GM21529 (cell line): ENCODE measurements around the gene TSPAN18.

Experiments
- ATAC-seq: cut with Tn5 transposase; IDR thresholded peaks from one replicate; pipeline ENCODE4 v1.9.1; 2021; ENCODE audit not compliant: unreplicated experiment

The TSPAN18 gene

DNA sequence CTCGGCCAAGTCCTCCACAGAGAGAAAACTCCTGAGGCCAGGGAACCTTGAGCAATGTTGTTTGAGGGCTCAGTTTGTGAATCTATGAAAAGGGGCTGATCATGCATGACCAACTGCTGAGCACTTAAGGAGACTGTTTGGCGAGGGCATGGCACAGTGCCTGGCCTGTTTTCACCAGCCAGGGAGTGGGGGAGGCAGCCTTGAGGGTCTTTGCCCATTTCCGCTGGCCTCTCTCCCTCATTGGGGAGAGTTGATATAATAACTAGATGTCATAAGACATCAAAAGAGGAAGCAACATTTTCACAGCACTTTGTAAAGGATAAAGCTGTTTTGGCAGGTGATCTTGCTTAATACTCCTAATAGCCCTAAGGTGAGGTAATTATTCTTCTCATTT, 113.3 kb downstream of the TSPAN18 start:
- ATAC-seq, result no peak

DNA sequence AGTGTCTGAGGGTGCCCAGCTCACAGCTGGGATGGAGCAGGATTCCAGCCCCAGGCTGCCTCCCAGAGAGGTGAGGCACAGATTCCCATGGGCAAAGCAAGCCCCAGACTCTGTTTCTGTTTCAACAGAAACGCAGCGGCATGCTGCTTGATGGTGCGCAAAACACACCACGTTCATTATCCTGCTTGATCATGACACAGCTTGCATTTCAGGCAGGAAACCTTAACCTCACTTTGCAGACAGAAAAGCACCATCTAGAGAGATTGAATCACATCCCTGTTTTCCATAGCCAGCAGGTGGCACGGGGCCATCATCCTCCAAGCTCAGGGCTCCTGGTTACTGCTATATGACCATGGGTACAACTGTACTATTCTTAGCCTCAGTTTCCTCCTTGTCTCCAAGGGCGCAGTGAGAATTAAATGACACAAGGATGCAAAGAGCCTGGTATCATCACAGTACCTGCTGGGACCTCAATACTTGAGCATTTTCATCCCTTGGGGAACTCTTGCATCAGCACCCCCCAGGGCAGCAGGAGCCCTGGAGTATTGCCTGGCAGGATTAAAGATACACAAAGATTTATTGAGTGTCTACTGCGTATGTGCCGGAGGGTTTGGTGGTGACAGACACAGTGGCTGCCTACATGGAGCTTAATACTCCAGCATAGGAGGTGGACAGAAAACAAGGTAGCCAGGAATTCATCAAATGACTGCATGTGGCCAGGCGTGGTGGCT, 113.9 kb downstream of the TSPAN18 start:
- ATAC-seq, result no peak

DNA sequence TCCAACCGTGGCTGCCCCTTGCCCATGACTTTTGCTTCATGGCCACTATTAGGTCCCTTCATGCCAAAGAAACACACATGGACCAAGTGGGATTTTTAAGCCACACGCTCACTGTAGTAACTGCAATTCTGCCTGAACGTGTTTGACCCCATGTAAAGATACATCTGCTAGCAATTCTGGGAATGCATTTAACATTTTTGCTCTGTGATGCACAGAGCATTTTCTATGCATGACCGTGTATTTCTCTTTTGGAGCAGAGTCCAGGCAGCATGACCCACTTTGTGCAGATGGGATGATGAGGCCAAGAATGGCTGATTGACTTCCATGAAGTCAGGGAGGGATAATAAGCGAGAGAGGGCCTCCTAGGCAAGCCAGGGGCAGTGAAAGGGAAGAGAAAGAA, 115.5 kb downstream of the TSPAN18 start:
- no peak for ATAC-seq

DNA sequence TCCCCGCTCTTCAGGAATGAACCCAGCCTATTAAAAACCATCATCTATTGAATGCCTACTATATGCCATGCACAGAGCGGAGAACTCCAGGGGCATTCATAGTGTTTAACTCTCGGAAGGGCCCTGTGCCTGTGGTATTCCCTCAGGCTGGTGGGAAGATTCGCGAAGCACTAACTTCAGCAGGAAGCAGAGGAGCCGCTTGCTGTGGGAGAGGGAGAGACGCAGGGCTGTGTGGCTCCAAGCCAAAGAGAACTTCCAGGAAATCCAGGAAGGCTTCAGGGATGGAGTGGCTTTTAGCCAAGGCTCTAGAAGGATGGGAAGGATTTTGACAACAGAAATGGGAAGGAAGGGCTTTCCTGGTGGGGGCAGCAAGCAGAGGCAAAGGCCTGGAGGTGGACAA, 120.1 kb downstream of the TSPAN18 start:
- no peak for ATAC-seq

DNA sequence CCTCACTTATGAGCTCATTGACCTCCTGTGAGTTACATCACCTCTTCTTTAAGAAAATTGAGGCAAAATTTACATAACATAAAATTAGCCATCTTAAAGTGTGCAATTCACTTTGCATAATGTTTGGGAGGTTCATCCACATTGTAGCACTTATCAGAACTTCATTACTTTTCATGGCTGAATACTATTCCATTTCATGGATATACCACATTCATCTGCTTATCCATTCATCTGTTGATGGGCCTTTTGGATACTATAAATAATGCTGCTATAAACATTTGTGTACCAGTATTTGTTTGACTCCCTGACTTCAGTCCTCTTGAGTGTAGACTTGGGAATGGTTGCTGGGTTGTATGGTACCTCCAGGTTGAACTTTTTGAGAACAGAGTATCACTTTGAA, 120.6 kb downstream of the TSPAN18 start:
- no peak for ATAC-seq

DNA sequence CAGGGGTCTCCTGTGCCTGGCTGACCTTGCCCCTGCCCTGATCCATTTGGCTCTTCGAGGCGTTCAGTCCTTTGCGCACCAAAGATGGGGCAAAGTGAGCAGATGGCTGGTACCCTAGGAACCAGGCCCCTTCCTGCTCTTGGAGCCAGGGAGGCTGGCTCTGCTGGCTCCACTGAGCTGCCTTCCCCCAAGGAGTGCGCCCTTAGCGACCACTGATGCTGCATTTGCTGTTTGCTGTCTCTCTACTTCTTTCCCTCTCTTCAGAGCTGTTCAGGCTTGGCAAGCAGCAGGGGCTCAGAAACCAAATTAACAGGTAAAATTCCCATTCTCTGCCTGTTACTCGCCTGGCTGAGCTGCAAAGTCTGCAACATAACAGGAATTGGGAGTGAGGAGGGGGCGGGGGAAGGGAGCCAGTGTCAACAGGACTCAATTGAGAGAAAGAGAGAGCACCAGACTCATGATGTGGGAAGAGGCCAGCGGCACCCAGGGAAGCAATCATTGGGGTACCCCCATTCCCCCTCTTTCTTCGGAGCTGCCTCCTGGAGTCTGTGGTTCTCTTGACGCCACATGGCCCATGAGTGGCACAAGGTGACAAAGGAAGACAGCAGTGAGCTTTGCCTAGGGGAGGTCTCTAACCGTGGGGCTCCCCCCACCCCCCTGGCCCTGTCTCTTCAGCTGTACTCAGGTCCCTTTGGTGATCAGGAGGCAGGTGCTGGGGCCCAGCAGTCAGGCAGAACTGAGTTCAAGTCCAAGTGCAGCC, 121.6 kb downstream of the TSPAN18 start:
- ATAC-seq, result no peak

DNA sequence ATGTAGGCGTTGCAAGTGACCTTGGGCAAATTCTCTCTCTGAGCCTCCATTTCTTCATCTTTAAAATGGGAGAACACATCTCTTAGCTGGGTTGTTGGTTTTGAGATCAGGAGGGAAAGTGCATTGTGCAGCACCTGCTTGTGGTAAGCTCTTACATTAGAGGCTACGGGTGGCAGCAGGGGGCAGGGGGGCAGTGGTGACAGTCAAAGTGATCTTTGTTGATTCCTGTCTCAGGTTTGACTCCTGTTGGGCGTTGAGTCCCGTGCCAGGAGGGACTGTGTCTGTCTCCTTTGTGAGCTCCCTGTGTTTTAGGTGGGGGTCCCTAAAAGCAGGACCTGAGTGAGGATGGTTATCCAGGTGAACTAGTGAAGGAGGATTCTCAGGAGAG, 122.2 kb downstream of the TSPAN18 start:
- ATAC-seq, result no peak

DNA sequence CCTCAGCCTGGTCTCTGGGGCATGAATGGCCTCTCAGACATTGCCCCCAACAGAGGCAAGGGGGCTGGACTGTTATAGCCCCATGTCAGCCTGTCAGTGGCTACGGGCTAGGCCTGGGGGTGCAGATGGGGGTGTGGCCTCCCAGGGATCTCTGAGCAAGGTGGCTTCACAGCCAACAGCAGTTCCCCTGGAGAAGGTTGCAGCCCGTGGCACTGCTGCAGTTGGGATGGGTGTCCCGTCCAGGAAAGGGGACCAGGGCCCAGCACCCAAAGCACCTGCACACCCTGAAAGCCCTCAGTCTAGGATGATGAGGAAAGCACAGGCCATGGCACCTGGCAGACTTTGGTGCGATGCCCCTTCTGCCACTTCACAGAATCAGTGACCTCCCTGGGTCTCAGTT, 122.7 kb downstream of the TSPAN18 start:
- ATAC-seq, result no peak

DNA sequence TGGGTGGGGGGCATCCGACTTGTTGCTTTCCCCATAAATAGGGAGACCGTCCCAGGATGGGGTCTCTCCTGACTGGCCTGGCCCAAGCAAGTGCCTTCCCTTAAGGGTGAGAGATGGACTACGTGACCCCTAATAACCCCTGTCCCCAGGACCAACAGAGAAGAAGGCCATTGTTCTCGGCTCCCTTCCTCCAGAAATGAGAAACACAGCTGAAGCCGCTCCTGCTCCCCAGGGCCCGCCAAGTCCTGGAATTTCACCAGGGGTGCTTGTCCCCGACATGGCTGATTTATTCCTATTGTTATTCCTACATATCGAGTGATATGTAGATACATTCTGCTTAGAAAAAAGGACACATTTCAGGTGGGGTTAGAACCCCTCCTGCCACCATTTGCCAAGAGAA, 123.2 kb downstream of the TSPAN18 start:
- ATAC-seq, result no peak

DNA sequence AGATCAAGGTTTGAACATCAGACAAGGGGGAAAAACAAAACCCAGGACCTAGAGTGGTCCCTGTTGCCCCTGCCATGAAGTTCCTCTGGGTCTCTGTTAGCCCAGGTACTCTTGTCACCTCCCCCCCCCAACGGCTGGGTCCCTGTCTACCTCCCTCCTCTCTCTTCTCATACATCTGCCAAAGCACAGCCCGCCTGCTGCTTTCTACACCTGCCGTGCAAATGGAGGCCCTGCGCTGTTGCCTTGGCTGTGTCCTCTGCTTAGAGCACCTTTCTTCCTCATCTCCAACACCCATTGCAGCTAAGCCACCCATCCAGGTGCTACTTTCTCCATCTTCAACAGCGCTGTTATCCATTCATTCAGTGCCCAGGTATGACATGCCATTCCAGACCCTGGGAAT, 124.7 kb downstream of the TSPAN18 start:
- ATAC-seq, result no peak

DNA sequence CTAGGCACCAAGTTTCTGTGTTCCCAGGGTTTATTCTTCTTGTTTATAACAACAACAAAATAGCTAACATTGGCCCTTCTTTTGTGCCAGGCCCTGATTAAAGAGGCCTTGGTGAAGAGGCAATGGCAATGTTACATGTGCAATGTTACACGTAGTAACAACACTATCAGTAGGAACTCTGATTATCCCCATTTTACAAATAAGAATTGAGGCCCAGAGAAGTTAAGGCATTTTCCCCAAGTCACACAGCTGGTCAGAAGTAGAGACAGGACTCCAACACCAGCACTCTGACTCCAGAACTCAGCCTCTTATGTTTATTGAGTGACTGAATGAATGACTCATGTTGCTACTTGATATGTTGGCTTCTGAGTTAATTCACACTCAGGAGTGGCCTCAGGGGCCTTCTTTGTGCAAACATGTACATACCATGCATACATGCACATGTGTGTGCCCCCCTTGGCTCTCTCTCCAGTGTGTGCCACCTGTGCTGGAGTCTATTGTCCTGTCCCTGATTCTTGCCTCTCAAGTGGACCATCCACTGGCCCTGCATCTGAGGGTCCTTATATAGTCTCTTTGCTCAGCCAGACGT, 125.5 kb downstream of the TSPAN18 start:
- no peak for ATAC-seq

DNA sequence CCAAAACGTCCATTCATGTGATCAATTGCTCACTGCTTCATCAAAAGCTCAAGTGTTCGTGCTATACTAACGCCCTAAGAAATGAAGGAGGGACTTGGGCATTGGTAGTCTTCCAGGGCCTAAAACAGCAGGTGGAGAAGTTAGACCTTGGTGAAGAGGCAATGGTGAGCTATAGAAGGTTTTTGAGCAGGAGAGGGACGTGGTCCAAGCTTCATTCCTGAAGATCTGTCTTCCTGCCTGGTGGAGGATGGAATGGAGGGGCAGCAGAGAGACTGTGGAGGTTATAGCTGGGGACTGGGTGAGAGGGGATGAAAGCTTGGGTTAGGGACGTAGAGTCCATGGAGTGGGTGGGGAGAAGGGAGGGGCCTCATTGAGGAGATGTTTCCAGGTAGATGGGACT, 126.2 kb downstream of the TSPAN18 start:
- no peak for ATAC-seq

DNA sequence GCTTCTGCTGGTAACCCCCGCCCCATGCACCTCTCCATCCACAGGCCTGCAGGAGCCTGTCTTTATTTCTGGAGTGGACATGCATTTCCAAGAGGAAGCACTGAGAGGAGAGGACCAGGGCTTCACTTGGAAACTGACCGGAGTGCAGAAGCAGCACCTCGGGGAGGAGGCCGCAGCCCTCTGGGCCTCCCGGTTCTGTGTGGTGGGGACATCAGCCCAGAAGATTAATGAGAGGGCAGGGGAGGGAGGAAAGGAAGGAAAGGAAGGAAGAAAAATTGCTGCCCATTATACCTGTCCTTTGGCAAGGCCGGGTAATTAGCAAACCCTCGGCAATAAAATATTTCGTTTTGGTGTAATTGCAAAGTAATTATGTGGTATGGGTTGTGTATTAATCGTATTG, 126.9 kb downstream of the TSPAN18 start:
- ATAC-seq, result no peak

DNA sequence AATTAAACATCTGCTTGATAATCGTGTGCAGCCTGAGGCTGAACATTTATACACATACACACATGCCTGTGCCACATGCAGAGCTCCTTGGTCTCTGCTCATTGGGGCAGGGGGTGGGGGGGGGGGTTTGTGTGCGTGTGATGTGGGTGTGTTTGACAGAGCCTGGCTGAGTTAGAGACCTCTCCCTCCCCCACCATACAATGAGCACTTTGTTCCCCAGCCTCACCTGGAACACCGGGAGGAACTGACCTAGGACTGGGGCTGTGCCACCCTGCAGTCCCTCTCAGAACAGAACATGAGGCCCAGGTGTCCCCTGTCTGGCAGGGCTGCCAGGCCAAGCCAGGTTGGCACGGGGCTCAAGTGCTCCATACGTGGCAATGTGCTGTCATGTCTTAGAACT, 127.3 kb downstream of the TSPAN18 start:
- ATAC-seq, result no peak

DNA sequence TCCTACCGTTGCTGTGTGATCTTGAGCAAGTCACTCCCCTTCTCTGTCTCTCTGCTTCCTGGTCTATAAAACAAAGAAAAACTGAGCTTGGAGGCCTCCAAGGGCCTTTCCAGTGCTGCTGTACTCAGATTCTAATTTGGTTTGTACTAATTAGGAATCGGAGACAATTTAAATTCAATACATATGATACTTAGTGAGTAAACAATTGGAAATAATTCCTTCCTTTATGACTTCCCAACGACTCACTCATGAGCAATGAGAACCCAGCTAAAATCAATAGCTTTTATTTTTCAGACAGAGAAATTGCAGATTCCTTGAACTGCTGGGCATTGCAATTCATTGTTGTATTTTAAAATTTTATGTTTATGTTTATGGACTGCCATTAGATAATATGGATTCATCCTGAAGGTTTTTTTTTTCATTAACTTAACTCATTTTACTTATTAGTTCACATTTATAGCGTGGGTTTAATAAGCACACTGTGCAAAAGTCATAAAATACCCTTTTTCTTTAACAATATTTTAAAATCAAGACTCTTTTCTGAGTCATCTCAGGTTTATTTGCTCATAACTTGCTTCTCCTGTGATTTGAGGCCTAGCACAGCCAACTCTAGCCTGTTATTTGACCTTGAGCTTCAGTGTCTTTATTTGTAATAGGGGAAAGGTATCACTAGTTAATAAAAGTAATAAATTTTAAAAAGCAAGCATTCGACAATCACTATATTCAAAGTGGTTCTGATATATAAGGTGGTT, 128.2 kb downstream of the TSPAN18 start:
- no peak for ATAC-seq

DNA sequence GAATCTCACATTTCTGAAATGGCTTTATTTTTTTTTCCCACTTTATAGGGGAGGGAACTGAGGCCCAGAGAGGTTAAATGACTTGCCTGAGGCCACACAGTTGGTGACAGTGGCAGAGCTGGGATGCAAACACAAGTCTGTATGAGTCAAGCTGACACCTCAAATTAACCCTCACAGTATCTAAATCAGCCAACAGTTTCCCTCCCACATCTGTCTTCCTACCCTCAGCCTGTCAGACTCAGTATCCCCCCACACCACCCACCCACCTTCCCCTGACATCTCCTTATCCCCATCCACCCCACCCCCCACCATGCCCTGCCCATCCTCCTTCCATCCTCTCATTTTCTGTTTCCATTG, 128.7 kb downstream of the TSPAN18 start:
- no peak for ATAC-seq

DNA sequence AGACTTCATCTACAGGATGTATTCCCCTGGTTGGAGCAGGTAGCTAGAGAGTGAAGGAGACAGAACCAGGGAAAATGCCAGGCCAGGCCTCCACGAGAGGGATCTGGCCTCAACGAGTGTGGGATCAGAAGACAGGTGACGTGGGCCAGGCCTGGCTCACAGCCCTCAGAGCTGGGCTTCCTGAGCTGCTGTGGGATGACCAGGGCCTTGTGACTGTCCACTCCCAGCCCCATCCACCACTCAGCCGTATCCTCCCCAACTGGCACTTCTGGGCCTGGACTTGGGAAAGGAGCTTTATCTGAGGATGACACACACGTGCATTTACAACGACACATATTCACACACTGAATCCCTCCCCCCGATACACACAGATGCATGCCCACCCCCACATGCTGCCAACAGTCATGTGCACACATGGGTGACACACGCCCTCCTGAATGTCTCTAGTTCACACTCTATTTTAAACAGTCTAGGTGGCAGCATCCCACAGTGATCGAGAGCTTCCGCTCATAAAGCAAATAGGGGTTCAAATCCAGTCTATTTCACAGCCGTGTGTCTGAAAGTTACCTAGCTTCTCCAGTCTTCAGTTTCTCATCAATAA, 130.8 kb downstream of the TSPAN18 start:
- ATAC-seq, result no peak

DNA sequence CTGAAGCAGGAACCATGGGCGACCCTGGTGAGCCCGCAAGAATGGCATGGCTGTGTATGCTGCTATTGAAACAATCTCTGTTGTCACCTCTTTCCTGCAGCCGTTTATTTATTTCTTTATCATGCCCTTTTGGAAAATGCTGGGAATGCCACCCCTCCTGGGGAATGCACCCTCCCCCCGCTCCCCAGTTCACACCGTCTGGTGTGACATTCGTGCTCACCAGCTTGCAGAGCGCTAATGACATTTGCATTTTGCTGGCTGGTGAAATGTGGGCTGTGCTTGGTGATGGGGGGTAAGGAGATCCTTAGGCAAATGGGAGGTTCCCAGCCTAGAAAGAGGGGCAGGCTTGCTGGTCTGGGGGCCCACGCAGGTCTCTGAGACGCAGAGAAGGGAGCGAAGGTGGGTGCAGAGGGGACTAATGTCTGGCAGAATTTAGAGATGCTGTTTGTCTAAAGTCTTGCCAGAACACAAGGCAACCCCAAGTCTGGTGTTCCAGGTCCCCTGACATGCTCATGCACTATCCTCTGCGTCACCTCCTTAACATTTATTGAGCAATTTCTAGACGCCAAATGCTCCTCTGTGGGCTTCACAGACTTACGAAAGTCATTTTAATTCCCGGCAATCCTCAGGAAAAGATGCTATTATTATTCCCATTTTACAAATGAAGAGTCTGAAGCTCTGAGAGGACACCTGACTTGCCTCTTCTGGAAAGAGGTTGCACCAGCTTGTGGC, 132.2 kb downstream of the TSPAN18 start:
- ATAC-seq, result no peak

DNA sequence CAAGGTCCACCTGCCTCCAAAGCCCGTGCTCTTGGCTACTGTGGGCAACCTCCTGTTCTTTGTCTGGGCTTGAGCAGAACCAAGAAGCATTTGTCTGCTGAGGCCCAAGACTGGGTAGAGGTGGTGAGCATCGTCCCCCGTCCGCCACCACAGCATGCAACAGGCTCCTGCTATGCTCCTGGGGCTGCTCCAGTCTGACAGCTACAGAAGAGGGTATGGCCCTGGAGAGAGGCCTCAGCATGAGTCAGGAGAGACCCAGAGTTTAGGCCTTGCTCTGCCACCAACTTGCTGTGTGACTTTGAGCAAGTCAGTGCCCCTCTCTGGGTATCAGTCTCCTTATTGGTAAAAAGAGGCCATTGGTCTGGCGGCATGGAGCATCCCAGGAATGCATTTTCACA, 132.8 kb downstream of the TSPAN18 start:
- no peak for ATAC-seq

DNA sequence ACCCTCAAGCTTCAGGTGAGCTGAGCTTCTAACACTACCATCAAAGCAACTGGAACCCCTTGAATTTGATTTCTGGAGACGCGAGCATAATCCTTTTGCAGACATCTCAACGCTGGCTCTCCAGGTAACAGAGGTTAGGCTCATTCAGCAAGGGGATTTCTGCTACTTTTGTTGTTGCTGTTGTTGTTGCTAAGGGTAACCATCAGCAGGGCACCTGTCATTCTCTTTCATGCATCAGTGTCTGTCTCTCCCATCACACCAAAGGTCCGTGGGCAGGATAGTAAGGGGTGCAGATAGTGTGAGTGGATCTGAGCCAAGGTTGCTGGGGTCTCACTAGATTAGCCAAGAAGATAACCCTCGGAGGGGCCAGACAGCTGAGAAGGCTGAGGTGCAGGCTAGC, 133.6 kb downstream of the TSPAN18 start:
- ATAC-seq, result no peak
